Stimulated activated CD8-positive, alpha-beta memory T cell treated with anti-CD3 and anti-CD28 coated beads, Interleukin-12 subunit alpha, Interleukin-12 subunit beta, amount 100 ng/mL, for 24 hours (primary cell): ENCODE measurements around the gene CCDC141.

Source experiments
- DNase-seq: peaks from one replicate; pipeline ENCODE4 v3.0.0-alpha.2; 2020; ENCODE audit errors: extremely low read depth

The CCDC141 gene

DNA sequence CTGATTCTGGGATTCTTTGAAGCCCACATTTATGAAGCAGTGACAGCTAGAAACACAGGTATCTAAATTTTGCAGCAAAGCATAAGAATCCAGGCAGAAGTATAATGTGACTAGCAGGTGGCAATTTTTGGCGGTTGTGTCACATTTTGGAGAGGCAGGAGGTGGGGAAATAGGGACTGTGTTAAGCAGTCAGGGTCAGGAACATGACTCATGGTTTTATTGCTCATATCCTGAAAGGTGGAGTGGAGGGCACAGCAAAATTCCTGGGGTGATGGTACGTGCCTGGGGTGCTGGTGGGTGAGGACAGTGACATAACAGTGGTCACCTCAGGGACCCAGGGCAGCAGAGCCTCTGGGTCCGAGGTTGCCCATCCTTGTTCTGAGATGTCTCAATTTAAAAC is 179.2 kb downstream of the CCDC141 start:
- DNase-seq = no peak

DNA sequence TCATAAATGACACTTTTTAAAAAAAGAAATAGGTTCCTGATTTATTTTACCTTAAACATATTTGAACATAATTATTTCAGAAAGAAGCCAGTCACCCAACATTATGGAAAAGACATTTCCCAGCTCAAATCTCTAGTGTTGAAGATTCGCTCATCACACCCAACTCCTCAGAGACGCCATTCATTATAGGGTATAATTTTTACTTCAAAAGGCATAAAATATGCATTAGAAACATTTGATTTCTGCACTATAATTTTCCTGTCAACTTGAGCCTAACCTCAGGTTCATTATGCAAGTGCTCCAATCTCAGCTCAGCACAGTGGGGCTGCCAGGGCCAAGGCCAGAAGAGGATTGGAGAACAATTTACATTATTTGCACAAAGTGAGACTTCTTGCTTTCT is 183.9 kb downstream of the CCDC141 start:
- DNase-seq = no peak

DNA sequence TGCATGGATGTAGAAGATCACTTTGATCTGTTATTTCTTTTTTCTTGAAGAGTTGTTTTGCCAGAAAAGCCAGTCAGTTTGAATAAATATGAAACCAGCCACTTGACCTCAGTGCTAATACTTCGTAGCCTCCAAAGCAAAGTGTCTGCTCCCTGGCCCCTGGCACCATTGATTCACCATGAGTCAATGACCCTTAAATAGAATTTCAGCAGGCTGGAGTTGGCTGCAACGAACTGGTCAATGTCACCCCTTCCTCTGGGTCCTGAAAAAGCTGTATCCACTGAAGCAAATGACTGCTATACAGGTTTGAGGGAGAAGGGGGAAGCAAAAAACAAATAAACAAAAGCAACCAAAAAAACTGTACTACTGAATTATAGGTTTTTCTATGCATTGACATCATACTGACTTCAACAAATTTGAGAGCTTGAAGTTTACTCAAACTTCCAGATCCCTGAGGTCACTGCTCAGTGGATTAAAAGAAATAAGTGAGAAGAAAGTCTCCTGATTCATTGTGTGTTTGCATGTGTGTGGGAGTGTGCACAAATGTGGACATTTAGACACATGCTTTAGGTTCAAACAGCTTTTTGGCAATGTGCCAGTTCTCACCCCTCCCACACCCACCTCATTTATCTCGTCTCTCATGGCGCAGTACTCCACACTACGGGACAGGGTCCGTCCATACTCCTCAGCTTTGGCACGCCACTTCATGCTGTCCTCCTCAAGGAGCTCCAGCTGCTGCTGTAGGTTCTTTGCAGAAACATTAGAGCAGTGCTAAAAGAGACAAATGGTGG is 184.6 kb downstream of the CCDC141 start:
- DNase-seq = no peak

GRCh38 chr2:178863856-178864620 is 185.9 kb downstream of the CCDC141 start:
- no peak for DNase-seq

GRCh38 chr2:178863130-178863855 is 186.6 kb downstream of the CCDC141 start:
- no peak for DNase-seq

- no peak for DNase-seq
These were observed 189.4 kb downstream of the CCDC141 start for GRCh38 chr2:178860551-178860950.

GRCh38 chr2:178859730-178860129 is 190.2 kb downstream of the CCDC141 start:
- DNase-seq = no peak

DNA sequence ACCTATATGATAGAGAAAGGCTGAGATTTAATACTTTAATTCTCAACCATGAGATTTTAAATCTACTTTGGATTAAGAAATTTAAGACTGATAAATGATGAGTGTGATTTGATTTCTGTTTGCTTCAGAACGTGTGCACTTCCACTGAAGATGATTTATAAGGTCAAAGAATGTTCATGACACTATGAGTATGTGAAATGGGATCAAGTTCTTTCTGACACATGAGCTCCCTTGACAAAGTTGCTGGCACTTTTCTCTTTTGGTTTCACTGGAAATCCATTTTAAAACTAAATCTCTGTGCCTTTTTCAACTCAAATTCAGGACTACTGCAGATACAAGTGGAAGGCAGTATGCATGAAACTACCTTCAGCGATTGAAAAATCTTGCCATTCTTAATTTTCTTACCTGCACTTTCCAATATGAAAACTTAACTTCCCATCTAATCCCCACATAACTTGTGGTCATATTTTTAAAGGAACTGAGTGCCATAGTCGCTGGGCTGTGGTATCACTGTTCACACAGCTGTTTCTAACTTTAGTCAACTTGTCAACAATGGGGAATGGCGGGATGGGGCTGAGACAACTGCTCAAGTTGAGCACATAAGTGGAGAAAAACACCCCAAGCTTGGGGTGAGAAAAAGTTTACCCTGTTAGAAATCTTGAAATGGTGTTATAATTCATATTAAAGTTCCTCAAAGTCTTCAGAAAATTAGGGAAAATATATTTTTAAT is 190.9 kb downstream of the CCDC141 start:
- DNase-seq = no peak

DNA sequence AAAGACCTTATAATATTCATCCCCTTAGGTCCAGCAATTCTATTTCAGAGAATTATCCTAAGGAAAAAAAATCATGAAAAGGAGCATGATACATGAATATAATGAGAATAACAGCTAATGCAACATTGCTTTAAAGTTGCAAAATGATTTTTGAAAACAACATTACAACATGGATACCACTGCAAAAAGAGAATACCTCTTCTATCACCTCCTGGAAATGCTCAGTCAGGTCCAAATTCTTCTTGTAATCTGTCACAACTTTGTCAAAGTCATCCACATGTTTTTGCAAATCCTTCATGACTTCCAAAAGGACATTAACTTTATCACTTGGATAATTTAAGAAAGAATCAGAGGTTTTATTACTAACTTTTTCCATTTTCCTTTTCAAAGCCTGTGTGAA is 194.8 kb downstream of the CCDC141 start:
- DNase-seq = no peak

- DNase-seq = no peak
These were observed 201.6 kb downstream of the CCDC141 start for GRCh38 chr2:178848335-178848734.

DNA sequence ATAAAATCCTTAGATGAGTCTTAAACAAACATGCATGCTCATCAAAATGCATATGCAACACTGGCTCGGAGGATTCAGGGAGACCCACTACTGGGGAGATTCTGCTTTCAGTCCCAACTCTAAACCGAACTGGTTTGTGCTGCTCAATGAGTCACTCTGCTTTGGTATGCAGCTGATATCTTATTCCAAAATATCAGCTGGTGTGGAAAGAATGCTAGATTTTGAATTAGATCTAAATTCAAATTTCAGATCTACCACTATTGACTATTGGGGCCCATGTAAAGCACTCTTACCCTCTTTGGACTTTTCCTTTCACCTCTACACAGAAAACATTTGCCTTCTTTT is 203.5 kb downstream of the CCDC141 start:
- no peak for DNase-seq

- no peak for DNase-seq
These were observed 204.1 kb downstream of the CCDC141 start for GRCh38 chr2:178845566-178846457.

DNA sequence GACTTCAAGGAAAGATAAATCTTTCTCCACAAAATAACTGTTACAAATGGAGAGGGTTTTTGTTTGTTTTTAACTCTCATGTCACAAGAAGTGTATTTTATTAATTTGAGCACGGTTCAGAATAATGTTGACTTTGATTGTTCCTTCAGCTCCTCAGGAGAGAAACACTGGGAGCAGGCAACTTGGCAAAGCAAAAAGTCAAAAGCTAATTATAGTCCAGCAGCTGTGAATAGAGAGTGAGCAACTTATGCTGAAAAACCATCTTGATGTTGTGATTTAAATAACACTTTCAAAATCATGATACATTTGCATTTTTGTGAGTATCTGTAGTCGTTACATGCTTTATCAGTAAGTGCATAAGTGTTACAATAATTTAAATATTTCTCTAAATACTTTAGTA is 205.2 kb downstream of the CCDC141 start:
- no peak for DNase-seq

DNA sequence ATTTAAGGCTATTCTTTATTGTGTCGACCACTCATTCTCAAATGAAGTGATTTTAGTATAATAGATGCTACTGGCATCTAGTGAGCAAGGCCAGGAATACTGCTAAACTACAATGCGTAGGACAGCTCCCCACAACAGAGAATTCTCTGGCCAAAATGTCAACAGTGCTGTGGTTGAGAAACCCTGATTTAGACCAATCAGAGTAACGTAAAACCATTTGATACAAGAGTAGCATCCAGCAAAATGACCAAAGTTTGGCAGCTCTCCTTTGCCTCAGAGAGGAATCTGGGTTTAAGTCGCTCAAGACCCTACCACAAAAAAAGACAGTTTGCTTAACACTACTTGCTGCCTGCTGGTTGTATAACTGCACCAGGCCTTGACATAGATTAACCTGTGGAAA is 205.7 kb downstream of the CCDC141 start:
- no peak for DNase-seq

DNA sequence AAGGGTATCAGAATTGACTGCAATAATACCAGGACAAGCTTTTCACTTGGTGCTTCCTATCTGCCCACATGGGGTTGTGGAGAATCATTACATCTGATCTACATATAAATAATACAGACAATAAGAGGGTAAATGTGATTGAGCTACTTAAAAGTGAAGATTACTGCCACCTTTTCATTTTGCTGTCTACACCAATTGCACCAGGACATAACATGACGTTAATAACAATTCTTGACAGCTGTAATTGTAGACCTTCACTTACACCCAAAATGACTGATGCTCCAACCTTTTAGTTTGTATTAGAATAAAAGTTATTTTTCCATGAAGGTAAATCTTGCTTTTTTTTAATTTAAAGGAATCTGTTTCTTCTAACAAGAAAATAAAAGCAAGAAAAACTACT is 206.2 kb downstream of the CCDC141 start:
- DNase-seq = no peak

DNA sequence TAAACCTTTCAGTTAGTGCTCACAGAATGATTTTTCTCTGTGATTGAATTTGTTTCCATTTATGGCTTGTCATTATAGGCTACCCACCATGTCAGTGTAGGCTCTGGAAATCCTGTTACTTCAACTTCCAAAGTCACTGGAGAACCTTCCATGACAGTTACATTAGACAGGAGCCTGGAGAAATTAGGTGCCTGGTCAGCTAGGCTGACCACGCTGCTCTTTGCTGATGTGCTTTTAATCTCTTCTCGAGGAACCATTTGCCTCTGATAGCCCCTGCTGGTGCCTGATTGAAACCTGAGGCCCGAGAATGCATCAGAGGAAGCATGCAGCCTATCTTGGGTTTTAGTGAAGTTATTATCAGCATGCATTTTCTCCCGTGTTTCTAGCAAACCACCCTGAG is 213.1 kb downstream of the CCDC141 start:
- no peak for DNase-seq

DNA sequence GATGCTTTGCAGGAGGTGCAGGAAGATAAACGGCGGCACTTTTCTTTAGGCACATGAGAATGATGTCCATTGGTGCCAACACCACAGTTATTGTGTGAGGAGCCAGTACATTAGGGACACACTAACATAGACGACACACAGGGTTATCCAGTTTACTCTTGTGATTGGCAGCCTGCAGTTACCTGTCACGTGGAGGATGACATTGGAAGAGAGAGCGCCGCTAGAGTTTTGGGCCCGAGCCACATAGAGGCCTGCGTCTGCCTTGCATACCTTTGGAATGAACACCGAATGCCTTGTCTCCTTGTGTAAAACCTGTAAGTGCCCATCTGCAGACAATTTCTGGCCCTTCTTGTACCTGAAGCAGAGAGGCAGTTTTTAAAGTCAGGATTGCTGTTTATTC is 215.9 kb downstream of the CCDC141 start:
- no peak for DNase-seq

DNA sequence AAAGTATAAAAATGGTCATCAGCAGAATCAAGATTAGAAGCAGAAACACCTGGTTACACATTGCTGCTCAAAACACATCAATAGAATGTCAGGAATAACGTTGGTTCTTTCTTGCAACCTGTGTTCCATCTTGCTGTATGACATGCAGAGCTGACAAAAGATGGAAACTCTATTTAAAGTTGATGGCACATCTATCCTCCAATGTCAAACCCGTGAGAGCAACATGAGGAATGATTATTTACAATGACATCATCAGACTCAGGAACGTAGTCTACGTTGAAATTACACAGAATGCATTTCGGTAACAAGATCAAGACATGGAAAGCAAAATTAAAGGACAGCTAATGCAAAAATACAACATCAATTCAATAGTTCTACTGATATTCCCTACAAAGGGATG is 216.6 kb downstream of the CCDC141 start:
- DNase-seq = no peak

GRCh38 chr2:178830451-178830850 is 219.5 kb downstream of the CCDC141 start:
- no peak for DNase-seq

DNA sequence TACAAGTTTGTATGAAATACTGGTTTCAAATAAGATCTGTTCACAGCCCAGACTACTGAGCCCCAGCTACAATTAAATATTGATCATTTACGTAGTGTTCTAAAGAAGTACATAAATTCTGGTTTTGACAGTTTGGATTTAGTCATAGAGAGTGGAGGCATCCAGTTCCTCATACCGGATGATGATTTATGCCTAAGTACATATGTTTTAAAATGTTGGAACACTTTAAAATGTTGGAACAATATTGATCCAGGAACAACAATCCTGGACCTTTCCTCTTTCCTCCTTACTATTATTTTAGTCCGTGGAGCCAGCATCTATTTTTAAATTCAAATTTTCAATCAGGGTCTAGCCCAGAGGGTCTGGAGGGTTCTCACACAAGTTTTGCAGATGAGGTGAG is 220.0 kb downstream of the CCDC141 start:
- DNase-seq = no peak
